NCI-H2171 treated with DMSO at 0.1 percent for 48 hours (cell line): ENCODE data around the gene TAGLN.
"Not testable (repeated sequence)": the region's sequence is repeated elsewhere in the genome, so short reads cannot be mapped to it uniquely, and the experiment has no call there.

Experiments used
- DNase-seq: peaks from one replicate; lab custom pipeline; 2025; lab: John Stamatoyannopoulos, UW

TAGLN gene

GRCh38 chr11:117180661-117181585 is 18.2 kb upstream of the TAGLN start:
- DNase-seq = no peak

- no peak for DNase-seq
These were observed 17.3 kb upstream of the TAGLN start for GRCh38 chr11:117181586-117182550.

- no peak for DNase-seq
These were observed 16.6 kb upstream of the TAGLN start for GRCh38 chr11:117182551-117182935.

GRCh38 chr11:117183178-117183577 is 16.0 kb upstream of the TAGLN start:
- not testable (repeated sequence) for DNase-seq

GRCh38 chr11:117183724-117184349 is 15.3 kb upstream of the TAGLN start:
- no peak for DNase-seq

GRCh38 chr11:117185736-117186430 is 13.3 kb upstream of the TAGLN start:
- no peak for DNase-seq

- no peak for DNase-seq
These were observed 12.8 kb upstream of the TAGLN start for GRCh38 chr11:117186431-117186761.

- no peak for DNase-seq
These were observed 12.2 kb upstream of the TAGLN start for GRCh38 chr11:117187007-117187406.

- DNase-seq = no peak
These were observed 11.8 kb upstream of the TAGLN start for GRCh38 chr11:117187428-117187798.

GRCh38 chr11:117187799-117188481 is 11.2 kb upstream of the TAGLN start:
- no peak for DNase-seq

GRCh38 chr11:117188620-117189081 is 10.5 kb upstream of the TAGLN start:
- no peak for DNase-seq

- DNase-seq = no peak
These were observed 9.8 kb upstream of the TAGLN start for GRCh38 chr11:117189191-117189940.

- no peak for DNase-seq
These were observed 9.1 kb upstream of the TAGLN start for GRCh38 chr11:117189941-117190544.

- DNase-seq = no peak
These were observed 7.3 kb upstream of the TAGLN start for GRCh38 chr11:117191680-117192400.

- DNase-seq = no peak
These were observed 6.7 kb upstream of the TAGLN start for GRCh38 chr11:117192401-117192875.

GRCh38 chr11:117193130-117194020 is 5.8 kb upstream of the TAGLN start:
- DNase-seq = no peak

GRCh38 chr11:117194267-117194666 is 4.9 kb upstream of the TAGLN start:
- no peak for DNase-seq

GRCh38 chr11:117195258-117195657 is 3.9 kb upstream of the TAGLN start:
- DNase-seq = no peak
